ENCODE results near the gene HOXC11. TPM values are rescaled to one million over a fixed set of nuclear protein-coding genes. Genes with fewer than 3 reads are reported as not detected.

The HOXC11 gene
- total and polyA plus RNA-seq, 2 of the 4 experiments (the other 2 are of a cell fraction), result not detected

GRCh38 chr12:53980802-53981496 lies 8.0 kb downstream of the HOXC11 start:
- no peak for DNase-seq
- Histone ChIP-seq H2AFZ (replicated peaks; ENCODE audit: low read length, poor library complexity) (no peak overlapping the region), H4K8ac (ENCODE audit: low read depth in 2 of 2, low read length in 2 of 2) (no peak overlapping the region), H3K27ac (ENCODE audit: insufficient read depth, low read length) (no peak overlapping the region), H2BK15ac (ENCODE audit: low read depth, low read length) (no peak overlapping the region), H3K14ac (replicated peaks; ENCODE audit: low read depth, low read length) (no peak overlapping the region), H3K9me1 (ENCODE audit: insufficient read depth, low read length) (no peaks in the 10 kb centered on the region), H2AK9ac (replicated peaks; ENCODE audit: low read depth, low read length, poor library complexity) (no peak overlapping the region), H3K4me2 (ENCODE audit: low read depth, low read length) (no peak overlapping the region), H3K4me1 (ENCODE audit: control insufficient read depth, insufficient read depth, low read length) (no peaks in the 10 kb centered on the region), H3K56ac (ENCODE audit: extremely low read depth, insufficient read depth, low read length) (no peak overlapping the region), H3K36me3 (ENCODE audit: control insufficient read depth, insufficient read depth, low read length) (no peaks in the 10 kb centered on the region), H2AK5ac (ENCODE audit: low read depth, low read length) (no peak overlapping the region), H3K27me3 (ENCODE audit: control insufficient read depth, insufficient read depth, low read length) (peaks cover 93% of the 10 kb centered on the region), H3K9me3 (ENCODE audit: control insufficient read depth, insufficient read depth, low read length) (peaks cover 4% of the 10 kb centered on the region), H3K18ac (ENCODE audit: low read depth, low read length) (no peak overlapping the region), H2BK120ac (ENCODE audit: low read depth, low read length) (no peak overlapping the region), H3K23ac (ENCODE audit: low read depth, low read length) (no peak overlapping the region), H4K91ac (ENCODE audit: insufficient read depth, low read depth, low read length) (no peak overlapping the region), H4K20me1 (ENCODE audit: insufficient read depth, low read length) (no peaks in the 10 kb centered on the region), H4K5ac (ENCODE audit: low read depth, low read length) (no peak overlapping the region), H3K79me1 (ENCODE audit: low read depth in 1 of 2, low read length in 2 of 2) (no peaks in the 10 kb centered on the region), H3K4me3 (ENCODE audit: insufficient read depth, low read depth, low read length) (no peak overlapping the region), H2BK20ac (ENCODE audit: low read depth, low read length) (no peak overlapping the region), H2BK5ac (ENCODE audit: low read depth, low read length, poor library complexity, severe bottlenecking) (no peak overlapping the region), H3K9ac (ENCODE audit: low read depth, low read length) (no peak overlapping the region), H3K4ac (ENCODE audit: low read depth, low read length) (no peak overlapping the region)
- dilution Hi-C loops (cut with HindIII; ENCODE audit: low sequenced_read_pairs, unreplicated experiment), result no loop called here
- intact Hi-C loops (cut with micrococcal nuclease), result no loop called here
- BruUV-seq (replicated peaks), result no TSS peak
- ATAC-seq (ENCODE audit: low read depth), result no peak
- TF ChIP-seq CHD1 (IDR thresholded peaks at IDR 0.05; ENCODE audit: low read depth, low read length) (no peak), RAD21 (IDR thresholded peaks at IDR 0.05; ENCODE audit: low read length) (no peak), POLR2A (IDR thresholded peaks at IDR 0.05; ENCODE audit: low read depth, low read length) (no peak), CEBPB (IDR thresholded peaks at IDR 0.05; ENCODE audit: low read depth, low read length) (no peak), USF2 (IDR thresholded peaks at IDR 0.05; ENCODE audit: low read depth, low read length) (no peak), MAFK (IDR thresholded peaks at IDR 0.05; ENCODE audit: low read depth, low read length) (no peak), RFX5 (IDR thresholded peaks at IDR 0.05; ENCODE audit: low read depth, low read length) (no peak), MAZ (IDR thresholded peaks at IDR 0.05; ENCODE audit: borderline replicate concordance, low read depth, low read length) (no peak), SMC3 (IDR thresholded peaks at IDR 0.05; ENCODE audit: low read depth, low read length) (no peak), MXI1 (IDR thresholded peaks at IDR 0.05; ENCODE audit: borderline replicate concordance, low read depth, low read length) (no peak), NFE2L2 (IDR thresholded peaks at IDR 0.05; ENCODE audit: low read depth, low read length) (no peak), CTCF (conservative IDR thresholded peaks at IDR 0.05; ENCODE audit: low read depth, low read length) (no peak), RCOR1 (IDR thresholded peaks at IDR 0.05; ENCODE audit: insufficient replicate concordance, low read length) (no peak), FOS (IDR thresholded peaks at IDR 0.05; ENCODE audit: low read depth, low read length) (no peak), ELK1 (IDR thresholded peaks at IDR 0.05; ENCODE audit: borderline replicate concordance, low read depth, low read length) (no peak), BHLHE40 (IDR thresholded peaks at IDR 0.05; ENCODE audit: low read depth, low read length) (no peak)
- POLR2A ChIA-PET (ENCODE audit: unreplicated experiment), result interaction anchor here (0.6 kb wide), 1 partner anchor 19 kb away, joined by 3 read pairs; the partner anchor contains the start of gene HOXC9
- in situ Hi-C loops (cut with MboI; ENCODE audit: low sequenced_read_pairs), result no loop called here
- WGBS, 2 experiments (ENCODE audit: extremely low coverage in 2 of 2, insufficient read length in 1 of 2), result 23% methylated on average over 7 of the region's 15 CpGs; no CpG with 5 or more reads in 1 of the 2 experiments
- CTCF ChIA-PET, result no interaction called here
